ACC112 (cell line): Measurements from ENCODE around the gene CFAP58.

Source experiments
- H2AFZ ChIP-seq: fragments of 200-600 bp; sonication (generic); one replicate; pipeline ENCODE4 v1.6.0; 2017; ENCODE audit warnings: antibody characterized with exemption, low read length; ENCODE audit not compliant: unreplicated experiment
- H3K27ac ChIP-seq: fragments of 200-600 bp; sonication (generic); 2 replicates; pipeline ENCODE4 v1.5.1; 2014; ENCODE audit warnings: low read depth, mild to moderate bottlenecking, antibody characterized with exemption, low read length, moderate library complexity
- H3K27me3 ChIP-seq: fragments of 200-600 bp; sonication (generic); 2 replicates; pipeline ENCODE4 v1.6.1; 2014; ENCODE audit warnings: mild to moderate bottlenecking, antibody characterized with exemption, low read length, moderate library complexity, mixed read lengths; ENCODE audit not compliant: insufficient read depth
- H3K36me3 ChIP-seq: fragments of 200-600 bp; sonication (generic); 2 replicates; pipeline ENCODE4 v1.6.1; 2016; ENCODE audit warnings: mild to moderate bottlenecking, antibody characterized with exemption, low read length, moderate library complexity, mixed read lengths; ENCODE audit not compliant: insufficient read depth
- H3K4me1 ChIP-seq: fragments of 200-600 bp; sonication (generic); one replicate; pipeline ENCODE4 v1.6.1; 2016; ENCODE audit warnings: low read length, mixed read lengths; ENCODE audit not compliant: insufficient read depth, unreplicated experiment, control insufficient read depth
- H3K4me3 ChIP-seq: fragments of 200-600 bp; sonication (generic); 2 replicates; pipeline ENCODE4 v1.5.1; 2014; ENCODE audit warnings: mild to moderate bottlenecking, low read depth, low read length
- H3K79me2 ChIP-seq: fragments of 200-600 bp; sonication (generic); one replicate; pipeline ENCODE4 v1.6.0; 2016; ENCODE audit warnings: low read length; ENCODE audit not compliant: control insufficient read depth, unreplicated experiment, insufficient read depth

The CFAP58 gene

DNA sequence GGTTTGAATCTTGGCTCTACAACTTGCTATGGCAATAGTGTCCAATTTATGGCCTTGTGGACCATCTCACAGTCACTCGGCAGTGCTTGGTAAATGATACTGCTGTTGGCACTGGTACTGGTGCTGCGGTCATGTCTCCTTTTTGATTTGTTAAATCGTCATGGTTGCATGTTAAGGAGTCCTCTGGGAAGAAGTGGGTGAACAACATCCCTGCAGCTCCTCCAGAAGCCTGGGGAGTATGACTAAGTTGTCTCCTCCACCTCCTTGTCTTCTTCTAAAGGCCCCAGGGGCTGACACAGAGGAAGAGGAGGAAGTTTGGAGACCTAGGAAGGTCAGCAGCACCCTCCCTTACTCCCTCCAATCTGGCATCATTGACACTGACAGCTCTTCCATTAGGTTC lies 23.9 kb upstream of the CFAP58 start:
- Histone ChIP-seq H3K27me3 (no peaks in the 10 kb centered on the region), H3K27ac (peak overlapping the region; percentile 100), H3K36me3 (peaks cover 3% of the 10 kb centered on the region; the same call in 1 of the 2 replicates), H2AFZ (no peak overlapping the region), H3K79me2 (peaks cover 86% of the 10 kb centered on the region), H3K4me3 (peak overlapping the region; percentile 55), H3K4me1 (peaks cover 94% of the 10 kb centered on the region)

DNA sequence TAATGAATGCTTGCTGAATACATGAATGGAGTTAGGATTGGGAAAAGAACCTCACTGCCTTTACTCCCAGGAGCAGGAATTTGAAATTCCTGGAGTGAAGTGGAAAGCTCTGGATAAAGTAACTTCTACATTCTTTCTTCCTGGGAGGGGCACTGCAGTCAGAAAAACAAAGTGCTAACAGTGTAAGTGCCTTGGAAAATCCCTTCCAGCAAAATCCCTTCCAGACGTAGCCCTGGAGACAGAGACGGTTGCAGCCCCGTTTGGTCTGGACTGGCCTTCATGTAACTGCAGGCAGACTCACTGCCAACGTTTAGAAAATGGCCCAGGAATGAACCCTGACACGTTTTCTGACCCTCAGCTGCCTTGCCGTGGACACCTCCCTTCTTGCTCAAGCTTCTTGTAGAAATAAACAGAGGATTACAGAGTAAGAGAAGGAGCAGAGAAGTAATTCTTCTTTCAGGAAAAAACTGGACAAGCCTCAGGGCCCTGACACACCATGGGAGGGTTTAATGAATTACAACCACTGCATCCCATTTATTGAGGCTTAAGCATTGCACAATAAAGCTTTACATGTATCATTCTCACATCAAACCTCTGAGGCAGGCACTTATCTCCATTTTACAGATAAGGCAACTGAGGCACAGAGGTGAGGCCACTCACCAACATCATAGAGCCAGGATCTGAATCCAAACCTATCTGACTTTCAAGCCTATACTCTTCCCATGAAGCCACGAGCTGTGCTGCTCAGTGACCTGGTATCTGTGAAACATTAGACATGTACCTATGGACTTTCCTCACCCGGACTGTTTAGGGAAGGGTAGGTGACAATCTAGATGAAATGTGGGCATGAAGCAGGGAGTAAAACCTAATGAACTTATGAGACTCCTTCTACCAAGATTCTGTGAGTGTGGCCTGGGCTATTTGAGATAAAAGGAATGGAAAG lies 23.2 kb upstream of the CFAP58 start:
- H3K27ac ChIP-seq: peak overlapping the region; percentile 100
- H3K79me2 ChIP-seq: peaks cover 86% of the 10 kb centered on the region
- H3K4me1 ChIP-seq: peaks cover 98% of the 10 kb centered on the region
- no peak overlapping the region for H2AFZ ChIP-seq
- peak overlapping the region; percentile 55 for H3K4me3 ChIP-seq
- H3K36me3 ChIP-seq: peaks cover 3% of the 10 kb centered on the region; the same call in 1 of the 2 replicates
- no peaks in the 10 kb centered on the region for H3K27me3 ChIP-seq

DNA sequence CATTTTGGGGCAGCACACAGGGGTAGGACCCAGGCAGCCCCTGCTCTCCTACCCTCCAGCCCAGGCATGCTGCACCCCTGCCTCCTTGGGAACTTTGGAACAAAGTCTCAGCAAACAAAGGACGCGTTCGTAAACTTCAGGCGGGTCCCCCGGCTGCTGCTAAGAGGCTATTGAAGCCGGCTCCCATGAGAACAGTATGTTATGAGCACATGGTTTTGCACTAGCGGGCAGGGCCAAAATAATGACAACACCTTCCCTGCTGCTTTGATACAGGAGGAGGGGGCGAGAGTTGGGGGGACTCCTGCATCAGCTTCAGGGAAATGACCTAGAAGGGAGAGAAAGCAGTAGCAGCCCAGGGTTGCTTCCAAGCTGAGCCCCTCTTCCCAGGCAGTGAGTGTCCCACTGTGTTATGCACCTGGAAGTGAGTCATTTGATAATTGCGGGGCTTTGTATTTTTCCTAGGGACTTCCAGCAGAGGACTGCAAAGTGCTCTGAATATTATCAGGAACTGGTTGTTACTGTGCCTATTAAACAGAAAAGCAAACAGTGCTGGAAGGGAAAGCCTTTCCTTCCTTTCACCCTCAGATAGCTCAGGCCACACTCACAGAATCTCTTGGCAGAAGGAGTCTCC lies 22.3 kb upstream of the CFAP58 start:
- H3K27ac ChIP-seq: peak overlapping the region; percentile 100
- H2AFZ ChIP-seq: no peak overlapping the region
- peak overlapping the region; percentile 55 for H3K4me3 ChIP-seq
- H3K79me2 ChIP-seq: peaks cover 86% of the 10 kb centered on the region
- peaks cover 97% of the 10 kb centered on the region for H3K4me1 ChIP-seq
- H3K27me3 ChIP-seq: no peaks in the 10 kb centered on the region
- H3K36me3 ChIP-seq: peaks cover 6% of the 10 kb centered on the region; the same call in 1 of the 2 replicates

- Histone ChIP-seq H3K27me3 (no peaks in the 10 kb centered on the region), H3K4me3 (peak overlapping the region; percentile 10; the same call in 1 of the 2 replicates), H3K79me2 (peaks cover 86% of the 10 kb centered on the region), H3K27ac (peak overlapping the region; percentile 100), H3K36me3 (peaks cover 8% of the 10 kb centered on the region; the same call in 1 of the 2 replicates), H3K4me1 (peaks cover 85% of the 10 kb centered on the region), H2AFZ (no peak overlapping the region)
Observed at GRCh38 chr10:104332243-104333031, 21.2 kb upstream of the CFAP58 start.

- Histone ChIP-seq H3K4me1 (peaks cover 78% of the 10 kb centered on the region), H3K36me3 (peaks cover 8% of the 10 kb centered on the region; the same call in 1 of the 2 replicates), H3K79me2 (peaks cover 86% of the 10 kb centered on the region), H3K27ac (peak overlapping the region; percentile 100), H3K27me3 (no peaks in the 10 kb centered on the region), H2AFZ (no peak overlapping the region), H3K4me3 (peak overlapping the region; percentile 16; the same call in 1 of the 2 replicates)
Observed at GRCh38 chr10:104333032-104333727, 20.5 kb upstream of the CFAP58 start.

- no peak overlapping the region for H2AFZ ChIP-seq
- 0 out of 2 replicates have a peak overlapping the region, but pooled peaks have one; percentile 16 for H3K4me3 ChIP-seq
- H3K79me2 ChIP-seq: peaks cover 84% of the 10 kb centered on the region
- no peaks in the 10 kb centered on the region for H3K27me3 ChIP-seq
- peaks cover 8% of the 10 kb centered on the region; the same call in 1 of the 2 replicates for H3K36me3 ChIP-seq
- H3K27ac ChIP-seq: peak overlapping the region; percentile 100
- peaks cover 71% of the 10 kb centered on the region for H3K4me1 ChIP-seq
Observed at GRCh38 chr10:104333728-104334373, 19.8 kb upstream of the CFAP58 start.

GRCh38 chr10:104334561-104334960 lies 19.1 kb upstream of the CFAP58 start:
- no peaks in the 10 kb centered on the region for H3K27me3 ChIP-seq
- H3K79me2 ChIP-seq: peaks cover 87% of the 10 kb centered on the region
- H2AFZ ChIP-seq: no peak overlapping the region
- peaks cover 66% of the 10 kb centered on the region for H3K4me1 ChIP-seq
- H3K4me3 ChIP-seq: peak overlapping the region; percentile 99
- peak overlapping the region; percentile 100 for H3K27ac ChIP-seq
- H3K36me3 ChIP-seq: peaks cover 8% of the 10 kb centered on the region; the same call in 1 of the 2 replicates

DNA sequence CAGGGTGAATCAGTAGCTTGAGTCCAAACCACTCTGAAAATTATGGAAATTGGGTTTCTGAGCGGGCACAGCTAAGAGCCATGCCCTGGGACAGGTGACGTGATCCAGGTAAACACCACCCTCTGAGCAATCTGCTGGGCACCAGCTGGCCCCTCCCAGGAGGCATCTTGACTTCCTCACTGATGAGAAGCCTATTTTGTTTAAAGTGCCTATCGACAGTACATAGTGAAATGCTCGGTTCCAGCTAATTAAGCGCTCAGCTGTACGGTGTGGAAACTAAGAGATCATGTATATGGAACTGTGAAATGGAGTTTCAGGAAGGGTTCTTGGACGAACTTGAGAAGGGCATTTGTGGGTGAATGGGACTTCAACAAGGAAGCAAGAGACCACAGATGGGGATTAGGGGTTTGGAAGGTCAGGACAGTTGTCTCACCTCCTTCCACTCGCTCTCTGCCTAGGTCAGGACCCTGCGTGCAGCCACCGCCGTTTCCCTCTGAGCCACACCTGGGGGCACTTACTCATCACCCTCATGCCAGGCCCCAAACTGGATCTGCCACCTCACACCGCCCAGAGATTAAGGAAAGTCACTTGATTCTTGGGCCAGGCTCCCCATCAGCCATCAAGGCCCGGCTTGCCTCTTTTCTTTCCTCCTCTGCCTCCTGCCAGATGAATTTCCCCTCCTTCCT lies 18.5 kb upstream of the CFAP58 start:
- H3K36me3 ChIP-seq: peaks cover 8% of the 10 kb centered on the region; the same call in 1 of the 2 replicates
- H3K4me1 ChIP-seq: peaks cover 62% of the 10 kb centered on the region
- H3K27me3 ChIP-seq: no peaks in the 10 kb centered on the region
- peak overlapping the region; percentile 99 for H3K4me3 ChIP-seq
- H3K27ac ChIP-seq: peak overlapping the region; percentile 100
- no peak overlapping the region for H2AFZ ChIP-seq
- H3K79me2 ChIP-seq: peaks cover 87% of the 10 kb centered on the region

GRCh38 chr10:104336821-104337467 lies 16.7 kb upstream of the CFAP58 start:
- Histone ChIP-seq H2AFZ (no peak overlapping the region), H3K4me3 (peak overlapping the region; percentile 99), H3K36me3 (peaks cover 8% of the 10 kb centered on the region; the same call in 1 of the 2 replicates), H3K27me3 (no peaks in the 10 kb centered on the region), H3K4me1 (peaks cover 49% of the 10 kb centered on the region), H3K79me2 (peaks cover 78% of the 10 kb centered on the region), H3K27ac (peak overlapping the region; percentile 100)
